Astrocyte (in vitro differentiated cells and primary cell): ENCODE measurements around the gene TOLLIP.

ENCODE experiments used
- CTCF ChIP-seq: IDR thresholded peaks from 2 replicates; pipeline ENCODE4 v1.5.1; 2011; ENCODE audit warnings: low read depth, mild to moderate bottlenecking, inconsistent platforms, low read length, moderate library complexity; ENCODE audit not compliant: insufficient read depth
- EZH2 ChIP-seq: IDR thresholded peaks from 2 replicates; pipeline ENCODE4 v1.6.1; 2012; ENCODE audit warnings: mild to moderate bottlenecking, low read length, inconsistent platforms; ENCODE audit not compliant: insufficient read depth

GRCh38 chr11:1344056-1344635 lies 34.7 kb upstream of the TOLLIP start:
- TF ChIP-seq CTCF (no peak), EZH2 (no peak)
